ENCODE results near the gene OR5K2.

- no peak for TF ChIP-seq EZH2phosphoT487 (IDR thresholded peaks at IDR 0.05; ENCODE audit: borderline replicate concordance, low read depth, low read length)
- TF ChIP-seq CTCF (conservative IDR thresholded peaks at IDR 0.05; ENCODE audit: low read length), result no peak
Observed at GRCh38 chr3:98513736-98514135, 16.3 kb downstream of the OR5K2 start.

Measured in OCI-LY7 (cell line).